Measurements from ENCODE around the gene ADCY2. TPM values are rescaled to one million over a fixed set of nuclear protein-coding genes. Genes with fewer than 3 reads are reported as not detected.

The ADCY2 gene
- total RNA-seq, 1 donor from 2014 or later: not detected

GRCh38 chr5:7446913-7447312 lies 51.0 kb downstream of the ADCY2 start:
- no peak for DNase-seq

- no peak for DNase-seq
These were observed 58.0 kb downstream of the ADCY2 start for GRCh38 chr5:7453947-7454346.

GRCh38 chr5:7456206-7456605 lies 60.3 kb downstream of the ADCY2 start:
- no peak for DNase-seq

- no peak for DNase-seq
These were observed 65.4 kb downstream of the ADCY2 start for GRCh38 chr5:7461371-7461770.

- no peak for DNase-seq
These were observed 66.8 kb downstream of the ADCY2 start for GRCh38 chr5:7462758-7463157.

- no peak for DNase-seq
These were observed 68.2 kb downstream of the ADCY2 start for GRCh38 chr5:7464182-7464581.

- DNase-seq: no peak
These were observed 71.2 kb downstream of the ADCY2 start for GRCh38 chr5:7467179-7467578.

- DNase-seq: no peak
These were observed 72.8 kb downstream of the ADCY2 start for GRCh38 chr5:7468742-7469141.

- no peak for DNase-seq
These were observed 75.8 kb downstream of the ADCY2 start for GRCh38 chr5:7471710-7472109.

GRCh38 chr5:7473115-7473514 lies 77.2 kb downstream of the ADCY2 start:
- DNase-seq: no peak

- no peak for DNase-seq
These were observed 77.8 kb downstream of the ADCY2 start for GRCh38 chr5:7473668-7474215.

GRCh38 chr5:7474821-7475403 lies 79.0 kb downstream of the ADCY2 start:
- DNase-seq: no peak

- DNase-seq: no peak
These were observed 82.5 kb downstream of the ADCY2 start for GRCh38 chr5:7478459-7478858.

- no peak for DNase-seq
These were observed 92.8 kb downstream of the ADCY2 start for GRCh38 chr5:7488734-7489133.

GRCh38 chr5:7492371-7492770 lies 96.4 kb downstream of the ADCY2 start:
- DNase-seq: no peak

- DNase-seq: no peak
These were observed 97.1 kb downstream of the ADCY2 start for GRCh38 chr5:7493081-7493480.

- no peak for DNase-seq
These were observed 97.7 kb downstream of the ADCY2 start for GRCh38 chr5:7493622-7494021.

GRCh38 chr5:7494481-7495130 lies 98.7 kb downstream of the ADCY2 start:
- DNase-seq: no peak

GRCh38 chr5:7495131-7495517 lies 99.2 kb downstream of the ADCY2 start:
- DNase-seq: no peak

- DNase-seq: no peak
These were observed 104.3 kb downstream of the ADCY2 start for GRCh38 chr5:7500256-7500655.

- DNase-seq: no peak
These were observed 105.1 kb downstream of the ADCY2 start for GRCh38 chr5:7501061-7501460.

- DNase-seq: no peak
These were observed 107.6 kb downstream of the ADCY2 start for GRCh38 chr5:7503564-7503963.

- DNase-seq: no peak
These were observed 119.5 kb downstream of the ADCY2 start for GRCh38 chr5:7515284-7515914.

GRCh38 chr5:7516253-7516652 lies 120.3 kb downstream of the ADCY2 start:
- no peak for DNase-seq
